HG03108 (cell line): ENCODE results near the gene HOXA9.

Experiments used
- ATAC-seq: cut with Tn5 transposase; IDR thresholded peaks from one replicate; pipeline ENCODE4 v1.9.1; 2021; ENCODE audit warnings: moderate library complexity; ENCODE audit not compliant: unreplicated experiment

HOXA9 gene

GRCh38 chr7:27129729-27130539, 35.4 kb downstream of the HOXA9 start:
- no peak for ATAC-seq

DNA sequence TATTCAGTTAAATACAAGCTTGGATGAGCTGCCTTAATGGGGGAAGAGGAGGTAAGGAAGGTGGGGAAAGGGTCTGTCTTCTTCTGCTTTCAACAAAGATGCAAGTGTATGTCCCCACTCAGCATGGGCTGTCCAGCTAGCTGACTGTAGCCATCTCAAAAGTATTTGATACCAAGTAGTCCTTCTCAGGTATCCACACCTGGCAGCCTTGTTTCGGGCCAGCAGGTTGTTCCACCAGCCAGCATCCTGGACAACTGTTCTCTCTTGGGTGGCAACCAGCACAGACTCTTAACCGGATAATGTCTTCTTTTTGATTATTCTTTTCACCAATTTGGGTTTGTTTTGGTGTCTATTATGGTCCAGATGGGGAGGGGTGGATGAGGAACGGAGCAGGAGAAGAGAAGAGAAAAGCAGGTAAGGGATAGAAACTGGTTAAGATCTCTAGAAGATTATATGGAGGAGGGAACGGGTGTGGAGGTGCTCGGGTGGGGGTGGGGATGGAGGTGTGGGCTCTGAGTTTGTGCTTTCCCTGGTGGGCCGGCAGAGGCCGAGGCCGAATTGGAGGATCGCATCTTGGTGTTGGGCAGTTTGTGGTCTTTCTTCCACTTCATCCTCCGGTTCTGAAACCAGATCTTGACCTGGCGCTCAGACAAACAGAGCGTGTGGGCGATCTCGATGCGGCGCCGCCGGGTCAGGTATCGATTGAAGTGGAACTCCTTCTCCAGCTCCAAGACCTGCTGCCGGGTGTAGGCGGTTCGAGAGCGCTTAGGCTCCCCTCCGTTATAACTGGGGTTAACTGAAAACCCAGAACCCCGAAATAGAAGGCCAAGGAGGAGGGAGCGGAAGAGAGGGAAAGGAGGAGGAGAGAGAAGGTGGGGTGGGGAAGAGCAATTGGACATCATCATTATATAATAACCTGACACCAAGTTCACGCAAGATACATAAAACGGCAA, 36.3 kb downstream of the HOXA9 start:
- ATAC-seq, result no peak

DNA sequence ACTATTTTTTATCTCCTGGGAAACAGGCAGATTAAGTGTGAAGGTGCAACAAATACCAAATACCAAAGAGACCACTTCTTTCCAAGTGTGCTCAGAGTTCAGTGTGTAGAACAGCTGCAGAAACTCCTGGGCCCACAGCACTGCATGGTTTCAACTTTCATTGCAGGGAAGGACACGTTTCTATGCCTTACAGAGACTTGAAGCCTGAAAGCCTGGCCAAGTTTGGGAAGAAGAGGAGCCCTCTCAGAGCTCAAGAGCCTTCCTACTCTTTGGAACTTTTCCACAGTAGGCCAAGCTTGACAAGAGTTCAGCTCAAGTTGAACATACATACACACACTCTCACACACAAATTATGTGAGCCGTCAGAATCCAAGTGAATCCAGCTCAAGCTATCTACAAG, 37.3 kb downstream of the HOXA9 start:
- no peak for ATAC-seq

GRCh38 chr7:27126596-27127327, 38.6 kb downstream of the HOXA9 start:
- ATAC-seq, result no peak

DNA sequence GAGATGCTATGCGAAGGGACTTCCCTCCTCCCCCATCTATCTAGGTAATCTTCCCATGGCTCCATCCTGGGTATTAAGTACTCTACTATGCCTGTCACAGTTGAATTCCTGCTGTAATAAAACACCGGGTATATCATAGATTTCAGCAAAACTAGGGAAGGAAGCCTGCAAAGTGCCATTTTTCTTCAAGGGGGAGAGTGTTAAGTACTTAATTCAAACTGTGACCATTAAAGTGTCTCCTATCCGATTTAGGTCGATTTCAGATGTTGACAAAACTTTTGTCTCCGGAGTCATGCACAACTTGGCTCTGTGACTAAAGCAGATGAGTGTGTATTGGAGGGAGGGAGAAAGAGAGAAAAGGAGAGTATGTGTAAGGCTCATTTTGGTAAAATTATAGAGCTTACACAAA, 39.3 kb downstream of the HOXA9 start:
- no peak for ATAC-seq

GRCh38 chr7:27124902-27125689, 40.2 kb downstream of the HOXA9 start:
- no peak for ATAC-seq

- no peak for ATAC-seq
Measured at GRCh38 chr7:27124096-27124901, 41.0 kb downstream of the HOXA9 start.

- no peak for ATAC-seq
Measured at GRCh38 chr7:27123477-27124053, 41.8 kb downstream of the HOXA9 start.

GRCh38 chr7:27123007-27123476, 42.3 kb downstream of the HOXA9 start:
- ATAC-seq, result no peak

- no peak for ATAC-seq
Measured at GRCh38 chr7:27122077-27122910, 43.0 kb downstream of the HOXA9 start.

DNA sequence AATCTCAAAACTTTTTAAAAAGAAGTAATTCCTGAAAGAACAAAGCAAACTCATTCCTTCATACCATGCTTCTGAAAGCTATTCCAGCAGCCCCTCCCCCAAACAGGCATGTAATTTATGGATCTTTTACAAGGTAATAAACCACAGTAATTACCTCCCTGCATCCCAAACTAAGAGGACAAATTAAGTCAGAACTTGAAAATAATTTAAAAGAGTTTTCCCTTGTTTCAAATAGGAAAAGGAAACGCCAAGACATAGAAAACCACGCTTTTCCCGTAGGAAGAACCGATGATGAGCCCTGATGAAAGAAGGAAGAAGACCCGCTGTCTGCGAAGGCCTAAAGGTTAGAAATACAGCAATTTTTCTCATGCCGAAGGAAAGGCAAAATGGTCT, 43.7 kb downstream of the HOXA9 start:
- no peak for ATAC-seq

GRCh38 chr7:27119412-27119911, 45.9 kb downstream of the HOXA9 start:
- ATAC-seq, result no peak

DNA sequence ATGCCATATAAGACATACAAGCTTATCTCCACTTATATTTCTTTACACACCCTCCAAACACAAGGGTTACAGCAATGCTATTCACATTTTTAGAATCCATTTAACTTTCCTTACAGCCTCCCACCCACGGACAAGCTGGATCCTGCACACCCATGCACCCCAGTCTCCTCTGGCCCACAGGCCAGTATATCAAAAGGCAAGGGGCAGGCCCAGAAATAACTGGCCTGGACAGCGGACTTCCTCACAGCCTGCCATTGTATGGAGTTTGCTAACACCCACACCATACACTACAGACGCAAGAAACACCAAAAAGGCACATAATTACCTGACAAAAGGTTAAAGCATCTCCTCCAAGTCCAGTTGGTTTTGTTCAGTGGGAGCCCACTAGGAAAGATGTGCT, 46.8 kb downstream of the HOXA9 start:
- ATAC-seq, result no peak

- ATAC-seq, result no peak
Measured at GRCh38 chr7:27117887-27118491, 47.3 kb downstream of the HOXA9 start.

DNA sequence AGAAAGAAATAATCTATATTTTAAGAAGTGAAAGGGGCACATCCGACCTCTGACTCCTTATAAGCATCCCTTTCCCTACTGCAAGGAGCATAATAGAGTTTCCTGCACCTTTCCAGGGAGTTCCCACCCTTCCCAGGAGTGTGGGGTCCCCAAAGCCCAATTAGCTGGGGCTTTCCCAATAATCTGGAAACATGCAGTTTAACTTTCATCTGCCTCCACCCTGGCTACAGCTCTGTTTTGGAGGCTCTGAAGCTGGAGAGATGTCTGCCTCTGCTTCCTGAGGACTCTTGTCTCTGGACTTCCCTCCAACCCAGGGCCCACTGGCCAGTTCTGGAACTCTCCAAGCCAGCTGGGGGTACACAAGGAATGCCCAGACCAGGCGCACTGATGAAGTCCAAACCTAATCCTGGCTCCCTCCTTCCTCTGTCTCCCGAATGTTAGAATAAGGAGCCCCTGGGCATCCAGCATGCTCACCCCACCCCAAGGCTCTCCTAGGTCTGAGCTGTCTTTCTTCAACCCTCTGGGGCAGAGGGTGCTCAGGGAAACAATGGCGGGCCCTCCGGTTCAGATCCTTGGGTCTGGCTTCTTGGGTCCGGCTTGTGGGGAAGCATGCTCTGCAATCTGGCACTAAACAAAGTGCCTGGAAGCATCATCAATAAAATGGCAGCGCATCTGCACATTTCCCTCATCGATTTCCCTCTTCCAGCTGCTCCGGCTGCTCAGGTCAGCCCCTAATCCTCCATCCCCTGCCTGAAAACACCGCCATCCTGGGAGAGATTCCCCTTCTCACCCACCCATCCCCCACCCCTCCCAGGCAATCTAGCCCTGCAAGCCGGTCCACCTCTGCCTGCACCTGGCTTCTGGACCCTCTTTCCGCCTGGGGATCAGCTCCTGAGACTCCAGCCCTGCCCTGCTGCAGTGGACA, 48.1 kb downstream of the HOXA9 start:
- ATAC-seq, result no peak
